GM18507 (cell line): ENCODE results near the gene SMCHD1.
"Not testable (repeated sequence)": the region's sequence is repeated elsewhere in the genome, so short reads cannot be mapped to it uniquely, and the experiment has no call there.

ENCODE experiments used
- DNase-seq: peaks from one replicate; pipeline ENCODE4 v3.0.0; 2011; ENCODE audit warnings: low read depth; ENCODE audit not compliant: insufficient read length; ENCODE audit errors: extremely low spot score
- FAIRE-seq: peaks from 2 replicates; lab custom pipeline; 2011; peaks lifted over from hg19 to GRCh38; lab: Jason Lieb, UNC

The SMCHD1 gene

DNA sequence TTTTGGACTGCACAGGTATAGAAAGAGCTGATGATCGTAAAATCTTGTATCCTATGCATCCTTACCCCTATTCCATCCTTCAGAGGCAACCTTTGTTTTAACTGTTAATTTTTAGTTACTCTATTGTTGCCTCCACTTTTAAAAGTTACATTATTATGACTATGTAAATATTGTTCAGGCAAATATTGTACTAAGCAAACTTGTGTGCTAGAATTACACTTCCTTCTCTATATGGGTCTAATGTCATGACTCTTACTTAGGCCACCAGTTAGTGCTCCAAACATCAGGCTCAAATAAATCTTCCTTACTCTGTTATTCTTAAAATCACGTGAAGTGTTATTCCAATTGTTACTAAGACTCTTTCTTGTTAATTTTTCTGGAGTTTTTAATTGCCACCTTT, 143.8 kb downstream of the SMCHD1 start:
- DNase-seq, result no peak
- no peak for FAIRE-seq

GRCh38 chr18:2805970-2806943, 150.7 kb downstream of the SMCHD1 start:
- FAIRE-seq (no peak), DNase-seq (no peak)

- not testable (repeated sequence) for DNase-seq, FAIRE-seq
Measured at GRCh38 chr18:2808640-2809039, 153.1 kb downstream of the SMCHD1 start.

GRCh38 chr18:2809666-2810183, 154.2 kb downstream of the SMCHD1 start:
- DNase-seq, FAIRE-seq: not testable (repeated sequence)

DNA sequence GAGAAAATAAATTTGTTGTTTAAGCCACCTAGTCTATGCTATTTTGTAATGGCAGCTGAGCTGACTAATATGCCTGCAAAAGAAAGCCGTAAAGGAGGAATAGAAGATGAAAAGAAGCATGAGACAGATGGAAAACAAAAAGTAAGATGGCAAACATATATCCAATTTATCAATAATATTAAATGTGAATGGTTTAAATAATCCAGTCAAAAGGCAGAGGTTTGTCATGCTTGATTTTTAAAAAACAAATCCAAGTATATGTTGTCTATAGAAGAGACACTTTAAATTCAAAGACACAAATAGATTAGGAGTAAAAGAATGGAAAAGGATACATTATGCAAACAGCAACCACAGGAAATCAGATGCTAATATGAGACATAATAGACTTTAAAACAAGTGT, 155.9 kb downstream of the SMCHD1 start:
- DNase-seq (no peak), FAIRE-seq (no peak)

DNA sequence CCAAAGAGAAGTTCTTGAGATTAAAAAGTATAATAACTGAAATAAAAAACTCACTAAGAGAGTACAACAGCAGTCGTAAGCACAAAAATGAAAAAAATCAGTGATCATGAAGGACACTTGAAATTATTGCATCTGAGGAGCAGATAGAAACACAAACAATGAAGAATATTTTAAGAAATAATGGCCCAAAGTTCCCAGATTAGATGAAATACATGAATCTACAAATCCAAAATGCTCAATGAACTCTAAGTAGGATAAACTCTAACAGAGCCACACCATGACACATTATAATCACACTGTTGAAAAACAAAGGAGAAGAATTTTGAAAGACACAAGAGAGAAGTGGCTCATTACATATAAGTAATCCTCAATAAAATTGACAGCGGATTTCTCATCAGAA, 159.4 kb downstream of the SMCHD1 start:
- no peak for FAIRE-seq
- no peak for DNase-seq

GRCh38 chr18:2818281-2818680, 162.8 kb downstream of the SMCHD1 start:
- FAIRE-seq (no peak), DNase-seq (no peak)

DNA sequence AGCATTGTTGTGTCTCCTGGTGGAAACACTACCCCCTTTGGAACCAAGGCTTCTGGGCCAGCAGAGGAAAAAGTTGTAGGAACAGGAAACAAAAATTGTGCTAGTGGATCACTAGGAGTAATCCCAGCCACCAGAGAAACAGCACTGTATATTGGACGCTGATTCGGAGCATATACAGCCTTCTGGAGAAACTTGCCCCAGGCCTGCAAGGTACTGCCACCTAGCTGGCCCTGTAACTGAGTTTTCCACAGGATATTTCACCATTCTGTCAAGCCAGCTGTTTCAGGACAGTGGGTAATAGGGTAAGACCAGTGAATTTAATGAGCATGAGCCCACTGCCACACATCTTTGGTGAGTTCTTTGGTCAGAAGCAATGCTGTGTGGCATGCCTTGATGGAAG, 166.2 kb downstream of the SMCHD1 start:
- no peak for DNase-seq

DNA sequence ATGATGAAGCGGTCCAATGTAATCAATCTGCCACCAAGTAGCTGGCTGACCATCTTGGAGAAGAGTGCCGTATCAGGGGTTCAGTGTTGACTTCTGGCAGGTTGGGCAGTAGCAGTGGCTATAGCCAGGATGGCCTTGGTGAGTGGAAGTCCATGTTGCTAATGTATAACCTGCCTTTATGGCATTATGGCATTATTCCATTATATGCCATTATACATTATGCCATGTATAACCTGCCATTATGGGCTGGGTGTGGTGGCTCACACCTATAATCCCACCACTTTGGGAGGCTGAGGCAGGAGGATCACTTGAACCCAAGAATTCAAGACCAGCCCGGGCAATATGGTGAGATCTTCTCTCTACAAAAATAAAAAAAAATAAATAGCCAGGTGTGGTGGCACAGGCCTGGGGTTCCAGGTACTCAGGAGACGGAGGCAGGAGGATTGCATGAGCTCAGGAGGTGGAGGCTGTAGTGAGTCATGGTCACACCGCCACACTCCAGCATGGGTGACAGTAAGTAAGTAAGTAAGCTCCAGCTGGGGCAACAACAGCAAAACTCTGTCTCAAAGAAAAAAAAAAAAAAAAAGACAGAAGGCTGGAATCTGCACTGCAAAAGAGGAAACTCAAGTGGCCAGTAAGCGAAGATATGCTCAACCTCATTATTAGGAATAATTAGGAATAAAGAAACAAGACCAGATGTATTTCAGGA, 166.8 kb downstream of the SMCHD1 start:
- DNase-seq, result no peak

More for the DNA sequence above, 166.2 kb downstream of the SMCHD1 start:
- FAIRE-seq, result no peak

GRCh38 chr18:2823202-2823601, 167.7 kb downstream of the SMCHD1 start:
- FAIRE-seq (no peak), DNase-seq (no peak)

More for the DNA sequence above, 166.8 kb downstream of the SMCHD1 start:
- FAIRE-seq, result no peak

- DNase-seq (no peak), FAIRE-seq (no peak)
Measured at GRCh38 chr18:2823966-2824365, 168.4 kb downstream of the SMCHD1 start.

DNA sequence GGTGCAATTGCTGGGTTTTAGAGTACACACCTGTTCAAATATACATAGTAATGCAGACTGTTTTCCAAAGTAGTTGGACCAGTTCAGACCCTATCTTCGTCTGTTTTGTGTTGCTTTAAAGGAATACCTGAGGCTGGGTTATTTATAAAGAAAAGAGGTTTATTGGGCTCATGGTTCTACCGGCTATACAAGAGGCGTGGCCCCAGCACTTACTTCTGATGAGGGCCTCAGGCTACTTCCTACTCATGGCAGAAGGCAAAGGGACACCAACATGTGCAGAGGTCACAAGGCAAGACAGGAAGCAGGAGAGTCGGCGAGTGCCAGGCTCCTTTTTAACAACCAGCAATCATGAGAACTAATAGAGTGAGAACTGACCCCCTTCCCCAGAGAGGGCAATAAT, 169.3 kb downstream of the SMCHD1 start:
- FAIRE-seq (no peak), DNase-seq (no peak)

- DNase-seq (no peak), FAIRE-seq (no peak)
Measured at GRCh38 chr18:2825613-2826175, 170.2 kb downstream of the SMCHD1 start.

DNA sequence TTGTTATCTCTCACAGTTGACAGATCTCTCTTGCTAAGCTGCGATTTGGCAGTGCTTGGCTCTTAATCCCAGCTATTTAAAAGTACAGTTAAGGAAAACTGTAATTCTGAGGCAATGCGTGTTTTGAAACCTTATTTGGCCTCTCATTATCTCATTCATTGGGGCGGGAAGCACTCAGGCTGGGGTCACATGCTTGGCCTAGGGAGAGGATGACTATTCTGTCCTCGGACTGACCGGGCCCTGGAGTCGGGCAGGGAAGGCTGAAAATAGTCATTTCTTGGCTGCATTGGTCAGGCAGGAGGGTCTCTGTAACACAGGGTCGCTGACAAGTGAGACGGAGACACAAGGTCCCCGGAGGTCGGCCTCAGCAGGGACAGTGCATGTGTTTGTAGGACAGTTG, 171.1 kb downstream of the SMCHD1 start:
- DNase-seq (no peak), FAIRE-seq (no peak)

GRCh38 chr18:2827061-2827460, 171.5 kb downstream of the SMCHD1 start:
- DNase-seq (no peak), FAIRE-seq (no peak)

DNA sequence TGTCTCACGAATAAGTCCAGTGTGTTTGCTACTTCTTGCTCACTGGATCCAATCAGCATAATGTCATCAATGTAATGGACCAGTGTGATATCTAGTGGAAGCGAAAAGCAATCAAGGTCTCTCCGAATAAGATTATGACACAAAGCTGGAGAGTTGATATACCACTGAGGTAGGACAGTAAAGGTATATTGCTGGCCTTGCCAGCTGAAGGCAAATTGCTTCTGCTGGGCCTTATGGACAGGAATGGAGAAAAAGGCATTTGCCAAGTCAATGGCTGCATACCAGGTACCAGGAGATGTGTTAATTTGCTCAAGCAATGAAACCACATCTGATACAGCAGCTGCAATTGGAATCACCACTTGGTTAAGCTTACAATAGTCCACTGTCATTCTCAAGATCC, 180.6 kb downstream of the SMCHD1 start:
- not testable (repeated sequence) for FAIRE-seq, DNase-seq

- not testable (repeated sequence) for DNase-seq, FAIRE-seq
Measured at GRCh38 chr18:2837290-2837689, 181.8 kb downstream of the SMCHD1 start.

DNA sequence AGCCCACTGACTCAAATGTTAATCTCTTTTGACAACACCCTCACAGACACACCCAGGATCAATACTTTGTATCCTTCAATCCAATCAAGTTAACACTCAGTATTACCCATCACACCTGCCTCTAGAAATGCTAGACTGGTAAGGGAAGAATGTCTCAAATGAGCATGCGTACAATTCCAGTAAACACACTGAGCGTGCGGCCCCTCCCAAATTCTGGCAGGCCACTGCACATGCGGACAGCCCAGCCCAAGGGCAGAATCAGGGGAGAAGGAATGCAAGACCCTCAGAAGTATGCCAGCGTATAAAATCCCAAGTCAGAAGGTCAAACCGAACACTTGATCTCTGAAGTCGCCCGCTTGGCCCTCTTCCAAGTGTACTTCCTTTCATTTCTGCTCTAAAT, 183.7 kb downstream of the SMCHD1 start:
- DNase-seq (no peak), FAIRE-seq (no peak)

- no peak for DNase-seq
- no peak for FAIRE-seq
Measured at GRCh38 chr18:2840521-2840920, 185.0 kb downstream of the SMCHD1 start.

DNA sequence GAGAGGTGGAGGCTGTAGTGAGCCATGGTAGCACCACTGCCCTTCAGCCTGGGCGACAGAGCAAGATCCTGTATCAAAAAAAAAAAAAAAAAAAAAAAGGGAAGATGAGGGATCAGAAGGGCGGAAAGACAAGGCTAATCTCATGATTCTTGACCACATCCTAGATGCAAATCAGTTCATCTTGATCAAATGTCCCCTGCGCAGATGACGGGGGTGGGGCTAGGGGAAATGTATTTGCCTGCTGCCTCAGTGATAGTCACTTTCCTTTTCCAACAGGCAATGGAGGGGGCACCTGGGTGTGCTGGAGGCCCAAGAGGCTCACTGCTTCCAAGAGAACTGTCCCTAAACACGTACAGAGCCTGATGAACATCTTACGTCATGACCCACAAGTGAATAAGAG, 187.6 kb downstream of the SMCHD1 start:
- DNase-seq, result no peak
- FAIRE-seq, result no peak
